VCaP (cell line): Measurements from ENCODE around the gene CFAP221.

Experiments used
- H3K27ac ChIP-seq: fragments of 450-650 bp; 2 replicates; pipeline ENCODE4 v1.5.1; 2017
- CTCF ChIP-seq: fragments of 450-650 bp; conservative IDR thresholded peaks from 2 replicates; pipeline ENCODE4 v1.5.1; 2017; ENCODE audit warnings: mild to moderate bottlenecking, moderate library complexity

Gene CFAP221

GRCh38 chr2:119691189-119691588, 146.9 kb downstream of the CFAP221 start:
- TF ChIP-seq CTCF, result no peak

GRCh38 chr2:119691651-119692245, 147.5 kb downstream of the CFAP221 start:
- no peak overlapping the region for H3K27ac ChIP-seq
- TF ChIP-seq CTCF, result no peak

More at GRCh38 chr2:119691189-119691588, 146.9 kb downstream of the CFAP221 start:
- H3K27ac ChIP-seq, result no peak overlapping the region

- no peak for TF ChIP-seq CTCF
- no peak overlapping the region for H3K27ac ChIP-seq
These were observed 148.1 kb downstream of the CFAP221 start for GRCh38 chr2:119692310-119692709.

GRCh38 chr2:119692954-119693353, 148.7 kb downstream of the CFAP221 start:
- no peak for TF ChIP-seq CTCF
- no peak overlapping the region for H3K27ac ChIP-seq

GRCh38 chr2:119693567-119693966, 149.3 kb downstream of the CFAP221 start:
- no peak overlapping the region for H3K27ac ChIP-seq
- no peak for TF ChIP-seq CTCF

- TF ChIP-seq CTCF, result no peak
- no peak overlapping the region for H3K27ac ChIP-seq
These were observed 149.7 kb downstream of the CFAP221 start for GRCh38 chr2:119693967-119694366.

- no peak overlapping the region for H3K27ac ChIP-seq
These were observed 150.2 kb downstream of the CFAP221 start for GRCh38 chr2:119694470-119694844.

More at GRCh38 chr2:119694470-119694844, 150.2 kb downstream of the CFAP221 start:
- no peak for TF ChIP-seq CTCF
